Measurements from ENCODE around the gene SLC45A3. TPM values are rescaled to one million over a fixed set of nuclear protein-coding genes. Genes with fewer than 3 reads are reported as not detected.

SLC45A3 gene
- total RNA-seq, 2 donors from 2014 or later = 17.9 to 29.6 TPM

- TF ChIP-seq CTCF (IDR thresholded peaks at IDR 0.05) = no peak
- no peaks in the 10 kb centered on the region for H3K4me1 ChIP-seq
- H3K36me3 ChIP-seq = no peaks in the 10 kb centered on the region
- H3K9me3 ChIP-seq = no peaks in the 10 kb centered on the region
- H3K4me3 ChIP-seq = no peak overlapping the region
- DNase-seq = no peak
- intact Hi-C loops (cut with DNase I) = no loop called here
- no peaks in the 10 kb centered on the region for H3K27me3 ChIP-seq
- no peak overlapping the region for H3K9ac ChIP-seq (ENCODE audit: low read depth in 2 of 2, low read length in 2 of 2)
- no peak overlapping the region for H3K27ac ChIP-seq
These were observed 9.9 kb upstream of the SLC45A3 start for GRCh38 chr1:205690122-205690756.

GRCh38 chr1:205689479-205689878 lies 9.2 kb upstream of the SLC45A3 start:
- intact Hi-C loops (cut with DNase I) = no loop called here
- Histone ChIP-seq H3K9me3 (no peaks in the 10 kb centered on the region), H3K36me3 (no peaks in the 10 kb centered on the region), H3K27me3 (no peaks in the 10 kb centered on the region), H3K4me3 (no peak overlapping the region), H3K4me1 (no peaks in the 10 kb centered on the region), H3K27ac (no peak overlapping the region), H3K9ac (ENCODE audit: low read depth in 2 of 2, low read length in 2 of 2) (no peak overlapping the region)
- DNase-seq = no peak
- TF ChIP-seq CTCF (IDR thresholded peaks at IDR 0.05) = no peak

- Histone ChIP-seq H3K4me1 (no peaks in the 10 kb centered on the region), H3K4me3 (no peak overlapping the region), H3K9ac (ENCODE audit: low read depth in 2 of 2, low read length in 2 of 2) (no peak overlapping the region), H3K9me3 (no peaks in the 10 kb centered on the region), H3K27ac (no peak overlapping the region), H3K36me3 (no peaks in the 10 kb centered on the region), H3K27me3 (no peaks in the 10 kb centered on the region)
- no peak for DNase-seq
- TF ChIP-seq CTCF (IDR thresholded peaks at IDR 0.05) = no peak
- intact Hi-C loops (cut with DNase I) = no loop called here
These were observed 8.1 kb upstream of the SLC45A3 start for GRCh38 chr1:205688171-205689080.

GRCh38 chr1:205687242-205687641 lies 6.9 kb upstream of the SLC45A3 start:
- intact Hi-C loops (cut with DNase I) = no loop called here

GRCh38 chr1:205681364-205681763 lies 1.1 kb upstream of the SLC45A3 start:
- H3K36me3 ChIP-seq = no peaks in the 10 kb centered on the region
- no peak for DNase-seq
- H3K4me3 ChIP-seq = no peak overlapping the region
- peaks cover 7% of the 10 kb centered on the region for H3K4me1 ChIP-seq
- H3K9ac ChIP-seq (ENCODE audit: low read depth in 2 of 2, low read length in 2 of 2) = no peak overlapping the region
- no peak overlapping the region for H3K27ac ChIP-seq
- no peak for TF ChIP-seq CTCF (IDR thresholded peaks at IDR 0.05)
- H3K9me3 ChIP-seq = no peaks in the 10 kb centered on the region
- intact Hi-C loops (cut with DNase I) = no loop called here
- H3K27me3 ChIP-seq = no peaks in the 10 kb centered on the region

More at GRCh38 chr1:205687242-205687641, 6.9 kb upstream of the SLC45A3 start:
- DNase-seq = no peak
- Histone ChIP-seq H3K4me1 (no peaks in the 10 kb centered on the region), H3K9me3 (no peaks in the 10 kb centered on the region), H3K27me3 (no peaks in the 10 kb centered on the region), H3K36me3 (no peaks in the 10 kb centered on the region), H3K27ac (no peak overlapping the region), H3K4me3 (no peak overlapping the region), H3K9ac (ENCODE audit: low read depth in 2 of 2, low read length in 2 of 2) (no peak overlapping the region)
- no peak for TF ChIP-seq CTCF (IDR thresholded peaks at IDR 0.05)
